ENCODE results near the gene IZUMO4. TPM values are rescaled to one million over a fixed set of nuclear protein-coding genes. Genes with fewer than 3 reads are reported as not detected.

The IZUMO4 gene
- total and polyA plus RNA-seq, 4 donors: 1.2 to 1.4 (median 1.2) TPM

GRCh38 chr19:2099937-2100718, 3.4 kb downstream of the IZUMO4 start:
- H3K36me3 ChIP-seq (ENCODE audit: control insufficient read depth in 4 of 4, insufficient read depth in 3 of 4, low read depth in 1 of 4, low read length in 3 of 4): peaks cover 7 to 36% (median 13%) of the 10 kb centered on the region in 4 donors

GRCh38 chr19:2100719-2101061, 4.0 kb downstream of the IZUMO4 start:
- Histone ChIP-seq H3K27me3 (ENCODE audit: control insufficient read depth in 4 of 4, insufficient read depth in 4 of 4, low read length in 3 of 4) (no peaks in the 10 kb centered on the region), H3K9ac (ENCODE audit: low read depth in 1 of 2, low read length in 2 of 2) (no peak overlapping the region), H3K9me3 (ENCODE audit: control insufficient read depth in 4 of 4, low read length in 3 of 4) (no peaks in the 10 kb centered on the region), H3K4me3 (ENCODE audit: low read depth in 1 of 3, low read length in 3 of 3) (no peak overlapping the region), H3K27ac (ENCODE audit: low read depth in 1 of 2, low read length in 2 of 2) (no peak overlapping the region), H3K4me1 (ENCODE audit: control insufficient read depth in 4 of 4, insufficient read depth in 4 of 4, low read length in 3 of 4) (peaks cover 4 to 9% (median 7%) of the 10 kb centered on the region in 4 donors), H3K36me3 (ENCODE audit: control insufficient read depth in 4 of 4, insufficient read depth in 3 of 4, low read depth in 1 of 4, low read length in 3 of 4) (peaks cover 7 to 38% (median 13%) of the 10 kb centered on the region in 4 donors)
- DNase-seq (ENCODE audit: low spot score): no peak
- TF ChIP-seq MAX (IDR thresholded peaks at IDR 0.05): no peak
- TF ChIP-seq YY1 (IDR thresholded peaks at IDR 0.05): no peak
- no peak for TF ChIP-seq CTCF (IDR thresholded peaks at IDR 0.05; ENCODE audit: low read depth, low read length, missing input control)
- TF ChIP-seq RXRA (IDR thresholded peaks at IDR 0.05): no peak
- no peak for TF ChIP-seq FOXA2 (IDR thresholded peaks at IDR 0.05)
- no peak for TF ChIP-seq ZBTB33 (IDR thresholded peaks at IDR 0.05)
- no peak for TF ChIP-seq HNF4A (conservative IDR thresholded peaks at IDR 0.05)
- no peak for TF ChIP-seq SP1 (IDR thresholded peaks at IDR 0.05)
- TF ChIP-seq GABPA (IDR thresholded peaks at IDR 0.05 in 1 of 2, conservative IDR thresholded peaks at IDR 0.05 in 1 of 2): no peak
- TF ChIP-seq REST (IDR thresholded peaks at IDR 0.05): no peak
- WGBS: 96% methylated on average over 11 of the region's 11 CpGs

More at GRCh38 chr19:2099937-2100718, 3.4 kb downstream of the IZUMO4 start:
- no peak overlapping the region for H3K4me3 ChIP-seq (ENCODE audit: low read depth in 1 of 3, low read length in 3 of 3)
- no peak overlapping the region for H3K9ac ChIP-seq (ENCODE audit: low read depth in 1 of 2, low read length in 2 of 2)
- no peaks in the 10 kb centered on the region for H3K9me3 ChIP-seq (ENCODE audit: control insufficient read depth in 4 of 4, low read length in 3 of 4)
- H3K27me3 ChIP-seq (ENCODE audit: control insufficient read depth in 4 of 4, insufficient read depth in 4 of 4, low read length in 3 of 4): no peaks in the 10 kb centered on the region
- no peak overlapping the region for H3K27ac ChIP-seq (ENCODE audit: low read depth in 1 of 2, low read length in 2 of 2)
- peaks cover 7 to 15% (median 12%) of the 10 kb centered on the region in 4 donors for H3K4me1 ChIP-seq (ENCODE audit: control insufficient read depth in 4 of 4, insufficient read depth in 4 of 4, low read length in 3 of 4)
- no peak for DNase-seq (ENCODE audit: low spot score)
- TF ChIP-seq REST (IDR thresholded peaks at IDR 0.05) (no peak), RXRA (IDR thresholded peaks at IDR 0.05) (no peak)
- 94% methylated on average over 39 of the region's 39 CpGs for WGBS

Data from liver (tissue), 9 donors.